ENCODE measurements around the gene MTARC1.

- peak; percentile 81 for TF ChIP-seq CTCF (conservative IDR thresholded peaks at IDR 0.05)
- no peak for TF ChIP-seq ZFX (IDR thresholded peaks at IDR 0.05)
These were observed 23.5 kb downstream of the MTARC1 start for GRCh38 chr1:220810179-220810653.
